Adrenal gland (tissue), 5 donors: ENCODE results near the gene FCHSD2.

Source experiments
- POLR2A ChIP-seq, 2 donors: fragments of 450-650 bp; IDR thresholded peaks; one replicate each; pipeline ENCODE4 v1.6.1; 2017; ENCODE audit warnings: antibody characterized with exemption in 2 of 2, mild to moderate bottlenecking in 2 of 2, moderate library complexity in 1 of 2
- TF ChIP-seq, protein P1 (sequence below), 6 experiments: fragments of 450-650 bp in 4 of 6; fragments of 200-600 bp in 2 of 6; sonication (generic) in 1 of 6; IDR thresholded peaks; 1 replicate in 5 of 6; 2 replicates in 1 of 6; pipeline versions ENCODE4 v1.5.1 to v1.8.0; 2016 to 2021; ENCODE audit warnings: antibody characterized with exemption in 6 of 6, mild to moderate bottlenecking in 2 of 6, moderate library complexity in 1 of 6
- donor health status: DM: no; HTN: no; CAD: no.

DNA sequence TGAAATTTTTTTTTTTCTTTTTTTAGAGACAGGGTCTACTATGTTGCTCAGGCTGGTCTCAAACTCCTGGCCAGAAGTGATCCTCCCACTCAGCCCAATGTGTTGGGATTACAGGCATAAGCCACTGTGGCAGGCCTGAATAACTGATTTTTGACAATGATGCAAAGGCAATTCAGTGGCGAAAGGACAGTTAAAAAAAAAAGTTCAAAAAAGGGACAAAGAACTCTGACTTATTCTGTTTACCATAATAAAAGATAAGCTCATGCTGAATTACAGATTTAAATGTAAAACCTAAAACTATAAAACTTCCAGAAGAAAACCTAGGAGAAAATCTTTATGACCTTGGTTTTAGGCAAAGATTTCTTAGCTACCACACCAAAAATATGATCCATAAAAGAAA is 279.0 kb downstream of the FCHSD2 start:
- no peak for TF ChIP-seq POLR2A (IDR thresholded peaks at IDR 0.05)
- TF ChIP-seq, protein P1, sequence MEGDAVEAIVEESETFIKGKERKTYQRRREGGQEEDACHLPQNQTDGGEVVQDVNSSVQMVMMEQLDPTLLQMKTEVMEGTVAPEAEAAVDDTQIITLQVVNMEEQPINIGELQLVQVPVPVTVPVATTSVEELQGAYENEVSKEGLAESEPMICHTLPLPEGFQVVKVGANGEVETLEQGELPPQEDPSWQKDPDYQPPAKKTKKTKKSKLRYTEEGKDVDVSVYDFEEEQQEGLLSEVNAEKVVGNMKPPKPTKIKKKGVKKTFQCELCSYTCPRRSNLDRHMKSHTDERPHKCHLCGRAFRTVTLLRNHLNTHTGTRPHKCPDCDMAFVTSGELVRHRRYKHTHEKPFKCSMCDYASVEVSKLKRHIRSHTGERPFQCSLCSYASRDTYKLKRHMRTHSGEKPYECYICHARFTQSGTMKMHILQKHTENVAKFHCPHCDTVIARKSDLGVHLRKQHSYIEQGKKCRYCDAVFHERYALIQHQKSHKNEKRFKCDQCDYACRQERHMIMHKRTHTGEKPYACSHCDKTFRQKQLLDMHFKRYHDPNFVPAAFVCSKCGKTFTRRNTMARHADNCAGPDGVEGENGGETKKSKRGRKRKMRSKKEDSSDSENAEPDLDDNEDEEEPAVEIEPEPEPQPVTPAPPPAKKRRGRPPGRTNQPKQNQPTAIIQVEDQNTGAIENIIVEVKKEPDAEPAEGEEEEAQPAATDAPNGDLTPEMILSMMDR (IDR thresholded peaks at IDR 0.05) = no peak
